NCI-H510A treated with DMSO at 0.1 percent for 48 hours (cell line): Measurements from ENCODE around the gene UNC13C.
"Not testable (repeated sequence)": the region's sequence is repeated elsewhere in the genome, so short reads cannot be mapped to it uniquely, and the experiment has no call there.

Source experiments
- DNase-seq: peaks from one replicate; lab custom pipeline; 2025; lab: John Stamatoyannopoulos, UW

Gene UNC13C

GRCh38 chr15:54304321-54304720 lies 326.1 kb downstream of the UNC13C start:
- DNase-seq = no peak

GRCh38 chr15:54305138-54305537 lies 326.9 kb downstream of the UNC13C start:
- no peak for DNase-seq

GRCh38 chr15:54307252-54307902 lies 329.1 kb downstream of the UNC13C start:
- no peak for DNase-seq

- DNase-seq = no peak
These were observed 329.7 kb downstream of the UNC13C start for GRCh38 chr15:54307926-54308325.

GRCh38 chr15:54312528-54312927 lies 334.3 kb downstream of the UNC13C start:
- DNase-seq = no peak

- DNase-seq = no peak
These were observed 343.2 kb downstream of the UNC13C start for GRCh38 chr15:54321426-54321825.

GRCh38 chr15:54322341-54322740 lies 344.1 kb downstream of the UNC13C start:
- no peak for DNase-seq

GRCh38 chr15:54345301-54345700 lies 367.1 kb downstream of the UNC13C start:
- peak; percentile 15 for DNase-seq

- no peak for DNase-seq
These were observed 367.6 kb downstream of the UNC13C start for GRCh38 chr15:54345827-54346226.

- DNase-seq = no peak
These were observed 369.0 kb downstream of the UNC13C start for GRCh38 chr15:54347082-54347827.

- DNase-seq = no peak
These were observed 375.5 kb downstream of the UNC13C start for GRCh38 chr15:54353726-54354125.

- DNase-seq = no peak
These were observed 376.1 kb downstream of the UNC13C start for GRCh38 chr15:54354341-54354740.

- no peak for DNase-seq
These were observed 386.7 kb downstream of the UNC13C start for GRCh38 chr15:54364961-54365360.

- no peak for DNase-seq
These were observed 395.1 kb downstream of the UNC13C start for GRCh38 chr15:54373332-54373731.

- no peak for DNase-seq
These were observed 396.1 kb downstream of the UNC13C start for GRCh38 chr15:54374184-54374952.

GRCh38 chr15:54387799-54388198 lies 409.6 kb downstream of the UNC13C start:
- no peak for DNase-seq

- DNase-seq = no peak
These were observed 410.5 kb downstream of the UNC13C start for GRCh38 chr15:54388746-54389145.

- no peak for DNase-seq
These were observed 432.2 kb downstream of the UNC13C start for GRCh38 chr15:54410481-54410880.

- DNase-seq = no peak
These were observed 445.9 kb downstream of the UNC13C start for GRCh38 chr15:54424171-54424570.

GRCh38 chr15:54428596-54428995 lies 450.4 kb downstream of the UNC13C start:
- DNase-seq = no peak

GRCh38 chr15:54450288-54450687 lies 472.0 kb downstream of the UNC13C start:
- not testable (repeated sequence) for DNase-seq

- no peak for DNase-seq
These were observed 478.2 kb downstream of the UNC13C start for GRCh38 chr15:54456413-54456812.

- no peak for DNase-seq
These were observed 484.3 kb downstream of the UNC13C start for GRCh38 chr15:54462511-54462913.
